SK-N-SH treated with all-trans-retinoic acid at 6 μM for 48 hours (cell line): Measurements from ENCODE around the gene PDGFRA.
"Not testable (repeated sequence)": the region's sequence is repeated elsewhere in the genome, so short reads cannot be mapped to it uniquely, and the experiment has no call there.

ENCODE experiments used
- ATAC-seq: fragments of 200-7000 bp; cut with Tn5 transposase; 3 replicates; pipeline ENCODE4 v1.9.1; 2020; ENCODE audit warnings: mild to moderate bottlenecking, moderate library complexity
- ARNTL ChIP-seq: fragments of 450-650 bp; formaldehyde crosslinking; IDR thresholded peaks from 2 replicates; pipeline ENCODE4 v1.5.0; 2020; ENCODE audit warnings: low read depth, mild to moderate bottlenecking, moderate library complexity, borderline replicate concordance
- BACH2 ChIP-seq: fragments of 250-450 bp; sonication (Bioruptor Pico); IDR thresholded peaks from 2 replicates; pipeline ENCODE4 v1.9.0; 2021; ENCODE audit warnings: mild to moderate bottlenecking, borderline replicate concordance
- CSDC2 ChIP-seq: fragments of 250-450 bp; sonication (Bioruptor Pico); IDR thresholded peaks from 2 replicates; pipeline ENCODE4 v1.5.0; 2020; ENCODE audit warnings: mild to moderate bottlenecking, moderate library complexity
- ESRRG ChIP-seq: fragments of 250-450 bp; sonication (Bioruptor Pico); IDR thresholded peaks from 2 replicates; pipeline ENCODE4 v1.6.1; 2021; ENCODE audit warnings: mild to moderate bottlenecking
- GLIS3 ChIP-seq: fragments of 250-450 bp; sonication (Bioruptor Pico); IDR thresholded peaks from 2 replicates; pipeline ENCODE4 v1.5.0; 2020; ENCODE audit warnings: mild to moderate bottlenecking, moderate library complexity
- ISL1 ChIP-seq: fragments of 250-450 bp; sonication (Bioruptor Pico); IDR thresholded peaks from 2 replicates; pipeline ENCODE4 v2.1.2; 2022; ENCODE audit warnings: mild to moderate bottlenecking, moderate library complexity
- OSR1 ChIP-seq: fragments of 250-450 bp; sonication (Bioruptor Pico); IDR thresholded peaks from 2 replicates; pipeline ENCODE4 v1.8.0; 2022; ENCODE audit warnings: moderate library complexity, mild to moderate bottlenecking, inconsistent platforms
- POU6F1 ChIP-seq: fragments of 250-450 bp; sonication (Bioruptor Pico); IDR thresholded peaks from 2 replicates; pipeline ENCODE4 v1.8.0; 2021; ENCODE audit warnings: low read depth, mild to moderate bottlenecking, moderate library complexity, borderline replicate concordance
- PPARA ChIP-seq: fragments of 250-450 bp; sonication (Bioruptor Pico); IDR thresholded peaks from 2 replicates; pipeline ENCODE4 v1.5.0; 2020; ENCODE audit warnings: mild to moderate bottlenecking, borderline replicate concordance
- RARB ChIP-seq: fragments of 250-450 bp; sonication (Bioruptor Pico); IDR thresholded peaks from 2 replicates; pipeline ENCODE4 v1.8.0; 2021; ENCODE audit warnings: mild to moderate bottlenecking, moderate library complexity
- SNAI2 ChIP-seq: fragments of 250-450 bp; sonication (Bioruptor Pico); IDR thresholded peaks from 2 replicates; pipeline ENCODE4 v1.5.0; 2020; ENCODE audit warnings: mild to moderate bottlenecking, moderate library complexity
- TCF4 ChIP-seq: fragments of 250-450 bp; sonication (Bioruptor Pico); IDR thresholded peaks from 2 replicates; pipeline ENCODE4 v1.8.0; 2021; ENCODE audit warnings: mild to moderate bottlenecking, moderate library complexity, borderline replicate concordance
- ZC3H10 ChIP-seq: fragments of 250-450 bp; sonication (Bioruptor Pico); IDR thresholded peaks from 2 replicates; pipeline ENCODE4 v1.5.1; 2021; ENCODE audit warnings: mild to moderate bottlenecking, moderate library complexity
- ZFP3 ChIP-seq: fragments of 250-450 bp; sonication (Bioruptor Pico); IDR thresholded peaks from 2 replicates; pipeline ENCODE4 v1.5.0; 2020; ENCODE audit warnings: mild to moderate bottlenecking, moderate library complexity
- ZFP30 ChIP-seq: fragments of 450-650 bp; formaldehyde crosslinking; IDR thresholded peaks from 2 replicates; pipeline ENCODE4 v1.5.0; 2022; ENCODE audit warnings: mild to moderate bottlenecking, moderate library complexity
- ZNF565 ChIP-seq: fragments of 450-650 bp; formaldehyde crosslinking; conservative IDR thresholded peaks from 2 replicates; pipeline ENCODE4 v1.5.0; 2020; ENCODE audit warnings: low read depth, mild to moderate bottlenecking, moderate library complexity
- ZNF70 ChIP-seq: fragments of 450-650 bp; formaldehyde crosslinking; IDR thresholded peaks from 2 replicates; pipeline ENCODE4 v1.5.0; 2020; ENCODE audit warnings: mild to moderate bottlenecking, moderate library complexity
- ZNF8 ChIP-seq: fragments of 450-650 bp; formaldehyde crosslinking; IDR thresholded peaks from 2 replicates; pipeline ENCODE4 v1.5.0; 2020; ENCODE audit warnings: mild to moderate bottlenecking, moderate library complexity
- TF ChIP-seq, protein P1 (sequence below): fragments of 250-450 bp; sonication (Bioruptor Pico); IDR thresholded peaks from 2 replicates; pipeline ENCODE4 v1.5.0; 2020; ENCODE audit warnings: mild to moderate bottlenecking, moderate library complexity
- TF ChIP-seq, protein P2 (sequence below): fragments of 250-450 bp; sonication (Bioruptor Pico); IDR thresholded peaks from 2 replicates; pipeline ENCODE4 v1.5.1; 2020; ENCODE audit warnings: low read depth, mild to moderate bottlenecking, moderate library complexity

PDGFRA gene

DNA sequence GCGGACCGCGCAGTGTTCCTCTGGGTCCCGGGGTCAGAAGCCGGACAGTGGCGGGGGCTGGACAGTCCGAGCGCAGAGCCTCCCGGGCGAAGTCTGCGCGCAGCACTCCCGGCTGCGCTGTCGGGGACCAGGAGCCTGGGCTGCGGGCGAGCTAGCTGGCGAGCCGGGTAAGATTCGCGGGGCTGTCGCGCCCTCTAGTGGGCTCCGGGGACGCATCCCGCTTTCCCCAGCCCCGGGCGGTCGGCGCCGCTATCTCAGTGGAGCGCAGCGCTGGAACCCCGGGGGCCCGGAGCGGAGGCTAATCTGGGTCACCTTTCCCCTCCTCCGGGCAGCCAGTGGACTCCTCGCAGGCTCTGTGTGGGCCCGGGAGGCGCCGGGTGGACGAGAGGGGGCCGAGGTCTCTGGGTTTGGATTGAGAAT is 4.2 kb downstream of the PDGFRA start:
- TF ChIP-seq ZNF8: no peak
- no peak for TF ChIP-seq ARNTL (CRISPR knock-in tag)
- TF ChIP-seq, protein P1, sequence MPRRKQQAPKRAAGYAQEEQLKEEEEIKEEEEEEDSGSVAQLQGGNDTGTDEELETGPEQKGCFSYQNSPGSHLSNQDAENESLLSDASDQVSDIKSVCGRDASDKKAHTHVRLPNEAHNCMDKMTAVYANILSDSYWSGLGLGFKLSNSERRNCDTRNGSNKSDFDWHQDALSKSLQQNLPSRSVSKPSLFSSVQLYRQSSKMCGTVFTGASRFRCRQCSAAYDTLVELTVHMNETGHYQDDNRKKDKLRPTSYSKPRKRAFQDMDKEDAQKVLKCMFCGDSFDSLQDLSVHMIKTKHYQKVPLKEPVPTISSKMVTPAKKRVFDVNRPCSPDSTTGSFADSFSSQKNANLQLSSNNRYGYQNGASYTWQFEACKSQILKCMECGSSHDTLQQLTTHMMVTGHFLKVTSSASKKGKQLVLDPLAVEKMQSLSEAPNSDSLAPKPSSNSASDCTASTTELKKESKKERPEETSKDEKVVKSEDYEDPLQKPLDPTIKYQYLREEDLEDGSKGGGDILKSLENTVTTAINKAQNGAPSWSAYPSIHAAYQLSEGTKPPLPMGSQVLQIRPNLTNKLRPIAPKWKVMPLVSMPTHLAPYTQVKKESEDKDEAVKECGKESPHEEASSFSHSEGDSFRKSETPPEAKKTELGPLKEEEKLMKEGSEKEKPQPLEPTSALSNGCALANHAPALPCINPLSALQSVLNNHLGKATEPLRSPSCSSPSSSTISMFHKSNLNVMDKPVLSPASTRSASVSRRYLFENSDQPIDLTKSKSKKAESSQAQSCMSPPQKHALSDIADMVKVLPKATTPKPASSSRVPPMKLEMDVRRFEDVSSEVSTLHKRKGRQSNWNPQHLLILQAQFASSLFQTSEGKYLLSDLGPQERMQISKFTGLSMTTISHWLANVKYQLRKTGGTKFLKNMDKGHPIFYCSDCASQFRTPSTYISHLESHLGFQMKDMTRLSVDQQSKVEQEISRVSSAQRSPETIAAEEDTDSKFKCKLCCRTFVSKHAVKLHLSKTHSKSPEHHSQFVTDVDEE: no peak
- TF ChIP-seq OSR1: no peak
- 0 out of 2 replicates have a peak, but pooled peaks have one; percentile 38 for TF ChIP-seq ZFP3 (CRISPR knock-in tag)
- TF ChIP-seq GLIS3 (CRISPR knock-in tag): no peak
- no peak for TF ChIP-seq PPARA (CRISPR knock-in tag)
- no peak for TF ChIP-seq ZC3H10 (CRISPR knock-in tag)
- TF ChIP-seq ZFP30 (CRISPR knock-in tag): no peak
- 0 out of 2 replicates have a peak, but pooled peaks have one; percentile 18 for TF ChIP-seq TCF4
- TF ChIP-seq RARB: no peak
- peak; percentile 85 for ATAC-seq

GRCh38 chr4:54233697-54234496 is 4.8 kb downstream of the PDGFRA start:
- ATAC-seq: peak; percentile 36
- TF ChIP-seq GLIS3 (CRISPR knock-in tag): no peak

DNA sequence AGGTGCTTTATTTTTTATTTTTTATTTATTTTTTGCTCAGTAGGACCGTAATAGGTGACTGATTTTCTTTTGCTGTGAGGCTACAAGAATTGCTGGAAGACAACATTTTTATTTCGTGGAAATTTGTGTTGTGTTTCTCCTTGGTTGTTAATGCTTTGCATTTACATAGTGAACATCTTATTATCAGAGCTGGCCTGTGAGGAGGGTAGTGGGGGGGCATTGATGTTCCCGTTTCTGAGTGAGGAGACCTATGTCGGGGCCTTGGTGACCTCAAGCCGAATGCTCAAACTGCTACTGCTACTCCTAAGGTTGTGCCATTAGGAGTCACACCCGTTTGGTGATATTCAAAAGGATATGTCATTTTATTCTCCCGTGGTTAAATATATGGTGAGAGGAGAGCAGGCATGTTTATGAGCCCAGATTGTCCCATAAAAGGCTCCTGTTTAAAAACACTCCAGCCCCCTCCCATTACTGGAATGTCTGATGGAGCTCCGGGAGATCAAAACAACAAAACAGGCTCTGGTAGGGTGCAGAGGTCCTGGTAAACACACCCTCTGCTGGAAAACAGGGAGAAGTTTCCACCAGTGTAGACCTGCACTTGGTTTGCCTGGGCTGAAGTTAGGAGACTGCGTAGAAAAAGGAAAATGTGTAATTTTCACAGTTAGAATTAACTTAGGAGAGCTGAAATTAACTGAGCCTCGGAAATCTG is 5.6 kb downstream of the PDGFRA start:
- no peak for ATAC-seq
- TF ChIP-seq ISL1 (no peak), ZNF8 (no peak), ZFP30 (CRISPR knock-in tag) (no peak), ESRRG (no peak), SNAI2 (CRISPR knock-in tag) (no peak), CSDC2 (no peak), ZC3H10 (CRISPR knock-in tag) (no peak), RARB (no peak), POU6F1 (CRISPR knock-in tag) (no peak), BACH2 (CRISPR knock-in tag) (no peak)
- TF ChIP-seq, protein P2, sequence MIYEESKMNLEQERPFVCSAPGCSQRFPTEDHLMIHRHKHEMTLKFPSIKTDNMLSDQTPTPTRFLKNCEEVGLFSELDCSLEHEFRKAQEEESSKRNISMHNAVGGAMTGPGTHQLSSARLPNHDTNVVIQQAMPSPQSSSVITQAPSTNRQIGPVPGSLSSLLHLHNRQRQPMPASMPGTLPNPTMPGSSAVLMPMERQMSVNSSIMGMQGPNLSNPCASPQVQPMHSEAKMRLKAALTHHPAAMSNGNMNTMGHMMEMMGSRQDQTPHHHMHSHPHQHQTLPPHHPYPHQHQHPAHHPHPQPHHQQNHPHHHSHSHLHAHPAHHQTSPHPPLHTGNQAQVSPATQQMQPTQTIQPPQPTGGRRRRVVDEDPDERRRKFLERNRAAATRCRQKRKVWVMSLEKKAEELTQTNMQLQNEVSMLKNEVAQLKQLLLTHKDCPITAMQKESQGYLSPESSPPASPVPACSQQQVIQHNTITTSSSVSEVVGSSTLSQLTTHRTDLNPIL (CRISPR knock-in tag): no peak

GRCh38 chr4:54236316-54236715 is 7.2 kb downstream of the PDGFRA start:
- not testable (repeated sequence) for ATAC-seq

- no peak for TF ChIP-seq POU6F1 (CRISPR knock-in tag)
- no peak for TF ChIP-seq ZFP30 (CRISPR knock-in tag)
- TF ChIP-seq GLIS3 (CRISPR knock-in tag): no peak
- TF ChIP-seq, protein P2 (CRISPR knock-in tag): no peak
- TF ChIP-seq ZNF8: no peak
- TF ChIP-seq, protein P1: no peak
- TF ChIP-seq ARNTL (CRISPR knock-in tag): no peak
- no peak for TF ChIP-seq ZNF565 (CRISPR knock-in tag)
- TF ChIP-seq ZNF70: no peak
- no peak for ATAC-seq
These were observed 8.7 kb downstream of the PDGFRA start for GRCh38 chr4:54237770-54238169.
